GM18507 (cell line): ENCODE measurements around the gene HRH2.
"Not testable (repeated sequence)": the region's sequence is repeated elsewhere in the genome, so short reads cannot be mapped to it uniquely, and the experiment has no call there.

Experiments used
- DNase-seq: peaks from one replicate; pipeline ENCODE4 v3.0.0; 2011; ENCODE audit warnings: low read depth; ENCODE audit not compliant: insufficient read length; ENCODE audit errors: extremely low spot score
- FAIRE-seq: peaks from 2 replicates; lab custom pipeline; 2011; peaks lifted over from hg19 to GRCh38; lab: Jason Lieb, UNC

The HRH2 gene

GRCh38 chr5:175657593-175658271, at the start of gene HRH2:
Gene HRH2, plus strand, starts transcription at chr5:175658071. Its CDS starts 25,163 bp downstream, at chr5:175683234.
- DNase-seq (no peak), FAIRE-seq (no peak)

- no peak for DNase-seq
- no peak for FAIRE-seq
These were observed 48.3 kb upstream of the HRH2 start for GRCh38 chr5:175609526-175609925.

GRCh38 chr5:175610381-175610780, 47.5 kb upstream of the HRH2 start:
- DNase-seq (no peak), FAIRE-seq (no peak)

GRCh38 chr5:175610898-175611297, 47.0 kb upstream of the HRH2 start:
- FAIRE-seq (no peak), DNase-seq (no peak)

- no peak for FAIRE-seq
- DNase-seq: no peak
These were observed 43.6 kb upstream of the HRH2 start for GRCh38 chr5:175614223-175614815.

- FAIRE-seq: no peak
- no peak for DNase-seq
These were observed 43.0 kb upstream of the HRH2 start for GRCh38 chr5:175614861-175615260.

- no peak for FAIRE-seq
These were observed 41.8 kb upstream of the HRH2 start for GRCh38 chr5:175616083-175616482.

GRCh38 chr5:175616527-175616926, 41.3 kb upstream of the HRH2 start:
- not testable (repeated sequence) for DNase-seq

More at GRCh38 chr5:175616083-175616482, 41.8 kb upstream of the HRH2 start:
- DNase-seq: no peak

GRCh38 chr5:175617447-175617846, 40.4 kb upstream of the HRH2 start:
- no peak for DNase-seq

More at GRCh38 chr5:175616527-175616926, 41.3 kb upstream of the HRH2 start:
- not testable (repeated sequence) for FAIRE-seq

GRCh38 chr5:175620527-175620926, 37.3 kb upstream of the HRH2 start:
- DNase-seq (no peak), FAIRE-seq (no peak)

More at GRCh38 chr5:175617447-175617846, 40.4 kb upstream of the HRH2 start:
- no peak for FAIRE-seq

GRCh38 chr5:175621971-175622370, 35.9 kb upstream of the HRH2 start:
- FAIRE-seq (no peak), DNase-seq (no peak)

GRCh38 chr5:175623088-175623487, 34.8 kb upstream of the HRH2 start:
- DNase-seq: no peak
- no peak for FAIRE-seq

GRCh38 chr5:175624316-175624715, 33.6 kb upstream of the HRH2 start:
- FAIRE-seq: no peak
- no peak for DNase-seq

- no peak for FAIRE-seq
- no peak for DNase-seq
These were observed 30.9 kb upstream of the HRH2 start for GRCh38 chr5:175627005-175627404.

GRCh38 chr5:175627739-175628138, 30.1 kb upstream of the HRH2 start:
- DNase-seq (no peak), FAIRE-seq (no peak)

- no peak for FAIRE-seq
- no peak for DNase-seq
These were observed 29.2 kb upstream of the HRH2 start for GRCh38 chr5:175628668-175629067.

GRCh38 chr5:175629261-175629660, 28.6 kb upstream of the HRH2 start:
- no peak for FAIRE-seq

GRCh38 chr5:175629793-175630192, 28.1 kb upstream of the HRH2 start:
- DNase-seq: no peak
- FAIRE-seq: no peak

More at GRCh38 chr5:175629261-175629660, 28.6 kb upstream of the HRH2 start:
- DNase-seq: no peak

- FAIRE-seq (no peak), DNase-seq (no peak)
These were observed 21.9 kb upstream of the HRH2 start for GRCh38 chr5:175635854-175636584.

GRCh38 chr5:175638305-175638704, 19.6 kb upstream of the HRH2 start:
- DNase-seq (no peak), FAIRE-seq (no peak)
